Liver (tissue), 9 donors: ENCODE measurements around the gene ELP4. TPM values are rescaled to one million over a fixed set of nuclear protein-coding genes. Genes with fewer than 3 reads are reported as not detected.

ENCODE experiments used
- DNase-seq: peaks from one replicate; pipeline ENCODE4 v3.0.0-alpha.2; 2017; ENCODE audit warnings: low spot score
- H3K27ac ChIP-seq, 2 donors: one replicate each; pipeline ENCODE4 v1.7.0; 2013; ENCODE audit warnings: inconsistent platforms in 2 of 2, low read length in 2 of 2, control low read depth in 1 of 2, low read depth in 1 of 2, mild to moderate bottlenecking in 1 of 2
- H3K27me3 ChIP-seq, 4 donors: one replicate each; pipeline versions ENCODE4 v1.6.1 to v1.7.0; 2013; ENCODE audit warnings: low read length in 3 of 4, inconsistent platforms in 1 of 4, mild to moderate bottlenecking in 1 of 4, moderate library complexity in 1 of 4; ENCODE audit not compliant: control insufficient read depth in 4 of 4, insufficient read depth in 4 of 4
- H3K36me3 ChIP-seq, 4 donors: one replicate each; pipeline versions ENCODE4 v1.6.1 to v1.7.0; 2013; ENCODE audit warnings: low read length in 3 of 4, mild to moderate bottlenecking in 3 of 4, low read depth in 1 of 4, moderate library complexity in 1 of 4; ENCODE audit not compliant: control insufficient read depth in 4 of 4, insufficient read depth in 3 of 4
- H3K4me1 ChIP-seq, 4 donors: one replicate each; pipeline versions ENCODE4 v1.6.1 to v1.7.0; 2013; ENCODE audit warnings: low read length in 3 of 4, mild to moderate bottlenecking in 3 of 4, moderate library complexity in 1 of 4; ENCODE audit not compliant: control insufficient read depth in 4 of 4, insufficient read depth in 4 of 4
- H3K4me3 ChIP-seq, 3 donors: one replicate each; pipeline versions ENCODE4 v1.6.1 to v1.7.0; 2013; ENCODE audit warnings: low read length in 3 of 3, control low read depth in 1 of 3, low read depth in 1 of 3, mild to moderate bottlenecking in 1 of 3
- H3K9ac ChIP-seq, 2 donors: one replicate each; pipeline ENCODE4 v1.7.0; 2013; ENCODE audit warnings: low read length in 2 of 2, mild to moderate bottlenecking in 2 of 2, moderate library complexity in 2 of 2, control low read depth in 1 of 2, low read depth in 1 of 2
- H3K9me3 ChIP-seq, 4 donors: one replicate each; pipeline versions ENCODE4 v1.6.1 to v1.7.0; 2013; ENCODE audit warnings: low read length in 3 of 4; ENCODE audit not compliant: control insufficient read depth in 4 of 4
- EGR1 ChIP-seq, 2 donors: IDR thresholded peaks; 2 replicates each; pipeline ENCODE4 v1.6.1; 2016 to 2018; ENCODE audit warnings: antibody characterized with exemption in 2 of 2, low read depth in 2 of 2
- FOXA1 ChIP-seq: IDR thresholded peaks from 2 replicates; pipeline ENCODE4 v1.6.1; 2016; ENCODE audit warnings: antibody characterized with exemption
- FOXA2 ChIP-seq: IDR thresholded peaks from 2 replicates; pipeline ENCODE4 v1.6.1; 2016; ENCODE audit warnings: antibody characterized with exemption
- GABPA ChIP-seq, 2 donors: IDR thresholded peaks in 1 of 2; conservative IDR thresholded peaks in 1 of 2; 2 replicates each; pipeline ENCODE4 v1.6.1; 2016; ENCODE audit warnings: antibody characterized with exemption in 2 of 2, mild to moderate bottlenecking in 1 of 2, moderate library complexity in 1 of 2
- HNF4A ChIP-seq, 2 donors: conservative IDR thresholded peaks; 2 replicates each; pipeline ENCODE4 v1.6.1; 2016; ENCODE audit warnings: antibody characterized with exemption in 2 of 2, mild to moderate bottlenecking in 2 of 2
- HNF4G ChIP-seq: IDR thresholded peaks from 2 replicates; pipeline ENCODE4 v1.6.1; 2016; ENCODE audit warnings: antibody characterized with exemption
- JUND ChIP-seq, 2 donors: IDR thresholded peaks; 2 replicates each; pipeline ENCODE4 v1.6.1; 2016; ENCODE audit warnings: antibody characterized with exemption in 2 of 2
- NR2F2 ChIP-seq: IDR thresholded peaks from 2 replicates; pipeline ENCODE4 v1.6.1; 2016; ENCODE audit warnings: antibody characterized with exemption
- RAD21 ChIP-seq, 2 donors: IDR thresholded peaks; 2 replicates each; pipeline ENCODE4 v1.6.1; 2016; ENCODE audit warnings: antibody characterized with exemption in 2 of 2, mild to moderate bottlenecking in 2 of 2
- RXRA ChIP-seq, 2 donors: IDR thresholded peaks; 2 replicates each; pipeline ENCODE4 v1.6.1; 2017 to 2018; ENCODE audit warnings: antibody characterized with exemption in 2 of 2, mild to moderate bottlenecking in 1 of 2
- SP1 ChIP-seq: IDR thresholded peaks from 2 replicates; pipeline ENCODE4 v1.6.1; 2018; ENCODE audit warnings: antibody characterized with exemption, mild to moderate bottlenecking
- TAF1 ChIP-seq: conservative IDR thresholded peaks from 2 replicates; pipeline ENCODE4 v1.6.1; 2016; ENCODE audit warnings: antibody characterized with exemption, mild to moderate bottlenecking
- YY1 ChIP-seq: IDR thresholded peaks from 2 replicates; pipeline ENCODE4 v1.6.1; 2016; ENCODE audit warnings: antibody characterized with exemption, mild to moderate bottlenecking
- WGBS: extraction: QIAGEN DNeasy Blood & Tissue Kit; methylation state at CpG from one replicate; pipeline ENCODE4 v1.1.7; 2013; 5-methylcytosine and 5-hydroxymethylcytosine counted together
- polyA plus RNA-seq, 2 donors: library from polyadenylated mRNA; stranded (reverse) in 1 of 2; unstranded in 1 of 2; fragments of 200-250 nt in 1 of 2; fragments of >200 nt in 1 of 2; fragmentation: Nextera tagmentation in 1 of 2; extraction: Ambion mirVana in 1 of 2; gene quantifications; one replicate each; pipeline versions ENCODE4 v1.2.1 to v1.2.3, GENCODE V29; 2013 to 2015
- total RNA-seq, 2 donors: library from RNA; depleted of rRNA; stranded (reverse); fragments of >200 nt; gene quantifications; one replicate each; pipeline ENCODE4 v1.2.3, GENCODE V29; 2014
- TF ChIP-seq, protein P1 (sequence below): IDR thresholded peaks from 2 replicates; pipeline ENCODE4 v1.6.1; 2016; ENCODE audit warnings: antibody characterized with exemption
- TF ChIP-seq, protein P2 (sequence below): IDR thresholded peaks from 2 replicates; pipeline ENCODE4 v1.6.1; 2016; ENCODE audit warnings: antibody characterized with exemption
- TF ChIP-seq, protein P3 (sequence below): IDR thresholded peaks from 2 replicates; pipeline ENCODE4 v1.6.1; 2016; ENCODE audit warnings: antibody characterized with exemption, mild to moderate bottlenecking
- TF ChIP-seq, protein P4 (sequence below): fragments of 150-350 bp; IDR thresholded peaks from 2 replicates; pipeline ENCODE4 v1.5.1; 2017; ENCODE audit warnings: improper control_type of control experiment, low read depth, low read length; ENCODE audit not compliant: missing input control
- TF ChIP-seq, protein P5 (sequence below): IDR thresholded peaks from 2 replicates; pipeline ENCODE4 v1.6.1; 2016; ENCODE audit warnings: antibody characterized with exemption
- donor health status: healthy.
- donor health status: healthy.
- donor health status: healthy.
- donor health status: healthy.
- donor health status: healthy.

The ELP4 gene
- total and polyA plus RNA-seq, 4 donors = 6.0 to 18.8 (median 12.5) TPM

DNA sequence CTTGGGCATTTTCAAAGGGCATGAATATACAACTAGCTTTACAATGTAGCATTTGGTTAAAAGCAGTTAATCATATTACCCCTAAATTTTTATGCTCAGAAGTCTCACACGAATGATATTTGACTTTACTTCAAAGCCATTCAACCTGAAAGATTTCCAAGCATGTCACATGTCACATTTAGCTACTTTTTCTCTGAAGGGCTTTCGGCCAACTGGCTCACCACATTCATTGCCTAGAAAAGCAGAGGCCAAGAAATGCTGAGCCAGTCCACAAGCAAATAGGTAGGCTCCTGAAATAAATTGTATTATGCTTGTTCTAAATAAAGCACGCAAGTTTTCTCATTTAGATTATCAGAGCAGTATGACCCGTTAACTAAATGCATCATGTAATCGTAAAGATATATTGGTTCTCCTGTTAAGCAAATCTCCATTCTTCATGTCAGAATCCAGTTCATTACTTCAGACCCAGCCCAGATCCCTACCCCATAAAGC is 271.0 kb downstream of the ELP4 start:
- Histone ChIP-seq H3K4me1 (no peaks in the 10 kb centered on the region), H3K27ac (no peak overlapping the region), H3K9ac (no peak overlapping the region), H3K27me3 (no peaks in the 10 kb centered on the region), H3K9me3 (peaks cover 0 to 2% (median 0%) of the 10 kb centered on the region in 4 donors), H3K36me3 (peaks cover 0 to 2% (median 0%) of the 10 kb centered on the region in 4 donors), H3K4me3 (no peak overlapping the region)
- no peak for DNase-seq
- TF ChIP-seq, protein P1, sequence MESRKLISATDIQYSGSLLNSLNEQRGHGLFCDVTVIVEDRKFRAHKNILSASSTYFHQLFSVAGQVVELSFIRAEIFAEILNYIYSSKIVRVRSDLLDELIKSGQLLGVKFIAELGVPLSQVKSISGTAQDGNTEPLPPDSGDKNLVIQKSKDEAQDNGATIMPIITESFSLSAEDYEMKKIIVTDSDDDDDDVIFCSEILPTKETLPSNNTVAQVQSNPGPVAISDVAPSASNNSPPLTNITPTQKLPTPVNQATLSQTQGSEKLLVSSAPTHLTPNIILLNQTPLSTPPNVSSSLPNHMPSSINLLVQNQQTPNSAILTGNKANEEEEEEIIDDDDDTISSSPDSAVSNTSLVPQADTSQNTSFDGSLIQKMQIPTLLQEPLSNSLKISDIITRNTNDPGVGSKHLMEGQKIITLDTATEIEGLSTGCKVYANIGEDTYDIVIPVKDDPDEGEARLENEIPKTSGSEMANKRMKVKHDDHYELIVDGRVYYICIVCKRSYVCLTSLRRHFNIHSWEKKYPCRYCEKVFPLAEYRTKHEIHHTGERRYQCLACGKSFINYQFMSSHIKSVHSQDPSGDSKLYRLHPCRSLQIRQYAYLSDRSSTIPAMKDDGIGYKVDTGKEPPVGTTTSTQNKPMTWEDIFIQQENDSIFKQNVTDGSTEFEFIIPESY = no peak
- TF ChIP-seq JUND (IDR thresholded peaks at IDR 0.05) (no peak), FOXA1 (no peak), GABPA (IDR thresholded peaks at IDR 0.05 in 1 of 2, conservative IDR thresholded peaks at IDR 0.05 in 1 of 2) (no peak), FOXA2 (no peak), RAD21 (IDR thresholded peaks at IDR 0.05) (no peak), HNF4A (conservative IDR thresholded peaks at IDR 0.05) (no peak), SP1 (no peak), TAF1 (no peak), NR2F2 (no peak), HNF4G (no peak), RXRA (IDR thresholded peaks at IDR 0.05) (no peak), YY1 (no peak), EGR1 (IDR thresholded peaks at IDR 0.05; ENCODE audit: low read depth in 2 of 2) (no peak)
- TF ChIP-seq, protein P2, sequence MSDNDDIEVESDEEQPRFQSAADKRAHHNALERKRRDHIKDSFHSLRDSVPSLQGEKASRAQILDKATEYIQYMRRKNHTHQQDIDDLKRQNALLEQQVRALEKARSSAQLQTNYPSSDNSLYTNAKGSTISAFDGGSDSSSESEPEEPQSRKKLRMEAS = no peak
- TF ChIP-seq, protein P3, sequence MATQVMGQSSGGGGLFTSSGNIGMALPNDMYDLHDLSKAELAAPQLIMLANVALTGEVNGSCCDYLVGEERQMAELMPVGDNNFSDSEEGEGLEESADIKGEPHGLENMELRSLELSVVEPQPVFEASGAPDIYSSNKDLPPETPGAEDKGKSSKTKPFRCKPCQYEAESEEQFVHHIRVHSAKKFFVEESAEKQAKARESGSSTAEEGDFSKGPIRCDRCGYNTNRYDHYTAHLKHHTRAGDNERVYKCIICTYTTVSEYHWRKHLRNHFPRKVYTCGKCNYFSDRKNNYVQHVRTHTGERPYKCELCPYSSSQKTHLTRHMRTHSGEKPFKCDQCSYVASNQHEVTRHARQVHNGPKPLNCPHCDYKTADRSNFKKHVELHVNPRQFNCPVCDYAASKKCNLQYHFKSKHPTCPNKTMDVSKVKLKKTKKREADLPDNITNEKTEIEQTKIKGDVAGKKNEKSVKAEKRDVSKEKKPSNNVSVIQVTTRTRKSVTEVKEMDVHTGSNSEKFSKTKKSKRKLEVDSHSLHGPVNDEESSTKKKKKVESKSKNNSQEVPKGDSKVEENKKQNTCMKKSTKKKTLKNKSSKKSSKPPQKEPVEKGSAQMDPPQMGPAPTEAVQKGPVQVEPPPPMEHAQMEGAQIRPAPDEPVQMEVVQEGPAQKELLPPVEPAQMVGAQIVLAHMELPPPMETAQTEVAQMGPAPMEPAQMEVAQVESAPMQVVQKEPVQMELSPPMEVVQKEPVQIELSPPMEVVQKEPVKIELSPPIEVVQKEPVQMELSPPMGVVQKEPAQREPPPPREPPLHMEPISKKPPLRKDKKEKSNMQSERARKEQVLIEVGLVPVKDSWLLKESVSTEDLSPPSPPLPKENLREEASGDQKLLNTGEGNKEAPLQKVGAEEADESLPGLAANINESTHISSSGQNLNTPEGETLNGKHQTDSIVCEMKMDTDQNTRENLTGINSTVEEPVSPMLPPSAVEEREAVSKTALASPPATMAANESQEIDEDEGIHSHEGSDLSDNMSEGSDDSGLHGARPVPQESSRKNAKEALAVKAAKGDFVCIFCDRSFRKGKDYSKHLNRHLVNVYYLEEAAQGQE = no peak
- TF ChIP-seq, protein P4, sequence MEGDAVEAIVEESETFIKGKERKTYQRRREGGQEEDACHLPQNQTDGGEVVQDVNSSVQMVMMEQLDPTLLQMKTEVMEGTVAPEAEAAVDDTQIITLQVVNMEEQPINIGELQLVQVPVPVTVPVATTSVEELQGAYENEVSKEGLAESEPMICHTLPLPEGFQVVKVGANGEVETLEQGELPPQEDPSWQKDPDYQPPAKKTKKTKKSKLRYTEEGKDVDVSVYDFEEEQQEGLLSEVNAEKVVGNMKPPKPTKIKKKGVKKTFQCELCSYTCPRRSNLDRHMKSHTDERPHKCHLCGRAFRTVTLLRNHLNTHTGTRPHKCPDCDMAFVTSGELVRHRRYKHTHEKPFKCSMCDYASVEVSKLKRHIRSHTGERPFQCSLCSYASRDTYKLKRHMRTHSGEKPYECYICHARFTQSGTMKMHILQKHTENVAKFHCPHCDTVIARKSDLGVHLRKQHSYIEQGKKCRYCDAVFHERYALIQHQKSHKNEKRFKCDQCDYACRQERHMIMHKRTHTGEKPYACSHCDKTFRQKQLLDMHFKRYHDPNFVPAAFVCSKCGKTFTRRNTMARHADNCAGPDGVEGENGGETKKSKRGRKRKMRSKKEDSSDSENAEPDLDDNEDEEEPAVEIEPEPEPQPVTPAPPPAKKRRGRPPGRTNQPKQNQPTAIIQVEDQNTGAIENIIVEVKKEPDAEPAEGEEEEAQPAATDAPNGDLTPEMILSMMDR = no peak
- TF ChIP-seq, protein P5, sequence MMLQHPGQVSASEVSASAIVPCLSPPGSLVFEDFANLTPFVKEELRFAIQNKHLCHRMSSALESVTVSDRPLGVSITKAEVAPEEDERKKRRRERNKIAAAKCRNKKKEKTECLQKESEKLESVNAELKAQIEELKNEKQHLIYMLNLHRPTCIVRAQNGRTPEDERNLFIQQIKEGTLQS = no peak
- WGBS = 75% methylated on average over 5 of the region's 5 CpGs
